H4 (cell line): ENCODE results near the gene IL33. TPM values are rescaled to one million over a fixed set of nuclear protein-coding genes. Genes with fewer than 3 reads are reported as not detected.
"Not testable (repeated sequence)": the region's sequence is repeated elsewhere in the genome, so short reads cannot be mapped to it uniquely, and the experiment has no call there.

Experiments
- DNase-seq: peaks from one replicate; pipeline ENCODE4 v3.0.0-alpha.2; 2015; ENCODE audit warnings: low spot score
- total RNA-seq: library from RNA; depleted of rRNA; stranded (reverse); fragments of >200 nt; shearing (Covaris generic); gene quantifications from 2 replicates; pipeline ENCODE4 v1.2.3, GENCODE V29; 2014; rRNA removed

The IL33 gene, protein sequence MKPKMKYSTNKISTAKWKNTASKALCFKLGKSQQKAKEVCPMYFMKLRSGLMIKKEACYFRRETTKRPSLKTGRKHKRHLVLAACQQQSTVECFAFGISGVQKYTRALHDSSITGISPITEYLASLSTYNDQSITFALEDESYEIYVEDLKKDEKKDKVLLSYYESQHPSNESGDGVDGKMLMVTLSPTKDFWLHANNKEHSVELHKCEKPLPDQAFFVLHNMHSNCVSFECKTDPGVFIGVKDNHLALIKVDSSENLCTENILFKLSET
- total RNA-seq, result not detected in 2 replicates

GRCh38 chr9:6215562-6215961, at the start of gene IL33:
TSS of gene IL33 (plus strand) at chr9:6215807. CDS start at chr9:6241695, 25,888 bp downstream.
- DNase-seq, result no peak

DNA sequence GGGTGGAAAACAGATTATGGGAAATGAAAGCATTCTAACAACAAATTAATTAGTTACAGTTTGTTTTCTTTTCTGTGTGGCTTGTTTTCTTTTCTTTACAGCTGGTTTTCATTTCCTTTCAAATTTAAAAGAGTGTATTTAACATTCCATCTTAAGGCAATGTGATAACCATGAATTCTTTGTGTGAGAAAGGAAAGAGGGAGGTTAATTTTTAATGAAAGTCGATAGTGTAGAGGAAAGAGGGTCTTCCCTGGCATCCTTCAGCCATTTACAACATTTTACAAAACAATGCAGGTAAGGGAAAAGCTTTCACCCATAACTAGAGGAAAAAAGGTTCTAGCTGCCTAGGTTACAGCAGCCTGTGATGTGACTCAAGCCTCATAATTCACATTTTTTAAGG, 43.9 kb upstream of the IL33 start:
- no peak for DNase-seq

DNA sequence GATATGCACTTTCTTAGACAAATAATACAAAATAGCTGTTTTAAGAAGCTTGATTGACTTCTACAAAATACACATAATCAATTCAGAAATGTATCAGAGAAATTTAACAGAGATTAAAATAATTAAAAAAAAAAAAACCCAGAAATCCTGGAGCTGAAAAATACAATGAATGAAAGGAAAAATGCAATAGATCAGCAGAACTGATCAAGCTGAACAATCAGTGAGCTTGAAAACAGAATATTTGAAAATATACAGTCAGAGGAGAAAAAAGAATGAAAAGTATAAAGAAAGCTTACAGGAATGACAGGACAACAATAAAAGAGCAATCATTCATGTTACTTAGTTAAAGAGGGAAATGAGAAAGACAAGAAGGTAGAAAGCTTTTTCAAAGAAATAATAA, 41.7 kb upstream of the IL33 start:
- DNase-seq, result no peak

GRCh38 chr9:6182549-6183226, 32.9 kb upstream of the IL33 start:
- not testable (repeated sequence) for DNase-seq

DNA sequence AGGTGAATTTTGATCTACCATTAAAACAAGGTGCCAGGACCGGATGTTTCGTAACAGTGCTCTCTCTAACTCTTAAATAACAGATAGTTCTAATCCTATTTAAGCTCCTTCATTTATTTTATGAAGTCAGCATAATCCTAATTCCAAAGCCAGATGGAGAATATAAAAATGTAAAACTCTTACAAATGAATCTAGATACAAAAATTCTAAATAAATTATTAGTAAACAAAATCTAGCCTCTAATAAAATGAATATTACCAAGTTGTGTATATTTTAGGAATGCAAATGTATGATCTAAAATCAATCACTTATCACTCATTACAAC, 32.4 kb upstream of the IL33 start:
- no peak for DNase-seq

- no peak for DNase-seq
Measured at GRCh38 chr9:6183627-6184026, 32.0 kb upstream of the IL33 start.

DNA sequence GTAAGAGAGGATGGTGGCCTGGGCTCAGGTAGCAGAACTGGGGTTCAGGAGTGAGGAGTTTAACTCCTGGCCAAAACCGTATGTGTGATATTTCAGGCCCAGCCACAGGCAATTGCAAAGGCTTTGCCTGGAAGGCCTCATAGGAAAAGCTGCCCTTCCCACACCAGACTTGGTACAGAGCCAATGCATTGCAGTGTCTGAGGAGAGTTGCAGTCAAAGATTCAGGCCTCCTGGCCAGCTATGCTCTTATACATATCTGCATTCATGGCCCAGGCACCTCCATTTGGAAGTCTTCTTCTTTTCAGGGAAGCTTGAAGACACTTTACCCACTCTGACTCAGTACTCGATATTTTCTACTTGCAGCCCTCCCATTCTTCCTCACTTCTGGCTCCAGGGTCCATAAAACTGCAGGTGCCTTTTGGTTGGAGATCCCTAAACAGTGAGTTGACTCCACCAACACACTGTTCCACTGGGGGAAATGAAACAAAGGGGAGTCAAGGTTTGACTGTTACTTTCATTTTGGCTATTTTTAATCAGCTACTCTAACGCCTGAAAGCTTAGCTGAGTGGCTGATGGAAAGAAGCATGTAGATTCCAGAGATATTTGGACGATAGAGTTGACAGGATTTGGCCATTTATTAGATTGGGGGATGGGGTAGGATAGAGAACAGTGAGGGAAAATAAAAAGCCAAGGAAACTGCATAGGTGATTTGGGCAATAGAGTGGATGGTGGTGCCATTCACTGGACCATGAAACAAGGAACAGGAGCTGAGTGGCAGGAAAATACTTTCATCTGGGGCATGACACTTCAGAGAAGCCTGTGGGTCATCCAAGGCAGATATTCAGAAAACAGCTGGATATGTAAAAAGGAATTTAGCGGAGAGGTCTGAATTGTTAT, 30.6 kb upstream of the IL33 start:
- no peak for DNase-seq

- DNase-seq, result no peak
Measured at GRCh38 chr9:6186691-6187090, 28.9 kb upstream of the IL33 start.

GRCh38 chr9:6187272-6187671, 28.3 kb upstream of the IL33 start:
- DNase-seq, result no peak

GRCh38 chr9:6188466-6188865, 27.1 kb upstream of the IL33 start:
- DNase-seq, result no peak

GRCh38 chr9:6188906-6189305, 26.7 kb upstream of the IL33 start:
- no peak for DNase-seq

GRCh38 chr9:6194934-6195333, 20.7 kb upstream of the IL33 start:
- DNase-seq, result no peak

DNA sequence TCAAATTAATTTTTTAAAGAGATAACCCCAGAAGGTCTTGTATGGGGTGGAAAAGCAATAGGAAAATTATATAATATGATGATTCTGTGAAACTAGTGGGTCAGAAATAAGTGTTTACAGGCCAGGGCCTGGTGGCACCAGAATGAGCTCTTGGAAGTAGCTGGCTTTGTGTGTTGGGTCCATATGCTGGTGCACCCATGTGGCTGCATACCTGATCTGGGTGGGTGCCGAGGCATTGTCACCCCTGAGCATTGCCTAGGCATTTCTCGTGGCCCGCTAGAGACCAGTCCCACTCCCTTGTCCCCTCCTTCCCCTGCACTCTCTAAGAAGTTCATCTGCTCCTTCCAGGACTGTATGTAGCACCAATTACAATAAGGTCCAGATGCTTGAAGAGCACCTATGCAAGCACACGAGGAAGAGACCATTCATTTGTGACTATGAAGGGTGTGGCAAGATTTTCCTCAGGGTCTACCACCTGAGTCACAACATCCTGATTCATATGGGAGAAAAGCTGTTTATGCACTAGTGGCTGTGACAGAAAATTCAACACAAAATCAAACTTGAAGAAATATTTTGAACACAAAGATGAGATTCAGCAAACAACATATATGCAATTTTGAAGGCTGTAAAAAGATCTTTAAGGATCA, 19.8 kb upstream of the IL33 start:
- DNase-seq, result no peak

GRCh38 chr9:6197330-6197729, 18.3 kb upstream of the IL33 start:
- DNase-seq, result no peak

DNA sequence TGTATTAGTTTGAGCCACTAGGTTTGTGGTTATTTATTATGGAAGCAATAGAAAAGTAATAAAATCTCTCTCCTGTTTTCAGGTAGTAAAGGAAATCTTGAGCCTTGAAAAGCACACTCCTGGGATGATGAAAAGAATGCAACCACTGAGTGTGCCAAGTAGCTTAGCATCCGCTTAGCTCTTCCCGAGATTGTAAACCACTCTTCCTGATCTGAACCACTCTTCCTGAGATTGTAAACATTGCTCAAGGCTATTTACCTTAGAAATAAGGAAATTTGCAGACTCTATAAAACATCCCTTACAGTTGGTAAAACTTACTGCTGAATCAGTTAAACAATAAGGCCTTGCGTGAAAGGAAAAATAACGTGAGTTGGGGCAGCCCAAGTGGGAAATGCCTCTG, 17.4 kb upstream of the IL33 start:
- no peak for DNase-seq

DNA sequence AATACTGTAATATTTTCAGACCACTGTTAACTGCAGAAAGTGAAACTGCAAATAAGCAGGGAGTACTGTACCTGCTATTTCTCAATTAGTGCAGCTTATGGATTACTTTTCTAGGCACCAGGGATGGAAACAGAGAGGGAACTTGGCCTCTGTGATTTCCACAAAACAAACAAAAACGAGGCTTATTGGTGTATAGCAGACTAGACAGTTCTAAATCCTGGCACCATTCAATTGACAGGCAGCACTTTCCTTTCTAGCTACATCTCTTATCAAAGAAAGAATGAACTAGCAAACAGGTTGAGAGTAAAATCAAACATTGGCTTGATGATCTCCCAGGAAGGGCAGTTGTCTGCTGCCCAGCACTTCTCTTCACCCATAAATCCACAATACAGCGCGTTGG, 16.0 kb upstream of the IL33 start:
- DNase-seq, result no peak

- DNase-seq, result no peak
Measured at GRCh38 chr9:6200761-6201160, 14.8 kb upstream of the IL33 start.

- DNase-seq, result no peak
Measured at GRCh38 chr9:6209966-6210365, 5.6 kb upstream of the IL33 start.

- no peak for DNase-seq
Measured at GRCh38 chr9:6212722-6213375, 2.8 kb upstream of the IL33 start.

DNA sequence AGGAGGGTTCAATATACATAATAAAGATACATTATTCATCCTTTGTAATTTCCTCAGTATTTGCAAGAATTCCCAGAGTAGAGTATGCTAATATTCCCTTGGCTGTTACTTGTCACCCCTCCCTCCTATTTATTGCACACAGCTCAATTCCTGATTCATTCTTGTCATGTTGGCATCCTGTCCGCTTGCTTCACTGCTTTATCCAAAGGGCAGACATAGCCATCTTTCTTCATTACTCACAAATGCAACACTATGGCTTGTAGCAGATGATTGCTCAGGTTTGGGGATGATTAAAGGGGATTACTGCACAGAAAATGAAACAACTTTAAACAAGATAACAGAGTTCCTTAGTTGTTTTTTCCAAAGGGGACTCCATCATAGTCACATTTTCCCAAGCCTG, 1.2 kb upstream of the IL33 start:
- no peak for DNase-seq

GRCh38 chr9:6214903-6215302, 704 bp upstream of the IL33 start:
- DNase-seq, result no peak

DNA sequence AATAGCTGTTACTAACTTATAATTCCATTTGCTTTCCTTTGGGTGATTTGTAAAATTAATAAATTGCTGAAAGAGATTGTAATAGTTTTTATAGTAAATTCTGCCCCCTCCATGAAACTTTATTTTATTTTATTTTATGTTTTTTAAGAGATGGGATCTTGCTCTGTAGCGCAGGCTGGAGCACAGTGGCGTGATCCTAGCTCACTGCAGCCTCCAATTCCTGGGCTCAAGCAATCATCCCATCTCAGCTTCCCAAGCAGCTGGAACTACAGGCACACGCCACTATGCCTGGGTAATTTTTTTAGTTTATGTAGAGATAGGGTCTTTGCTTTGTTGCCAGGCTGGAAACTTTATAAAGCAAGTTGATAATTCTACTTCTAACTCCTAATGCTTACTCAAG, 395 bp downstream of the IL33 start:
- DNase-seq, result no peak
